Neural cell (in vitro differentiated cells): ENCODE results near the gene CYP4F3. TPM values are rescaled to one million over a fixed set of nuclear protein-coding genes. Genes with fewer than 3 reads are reported as not detected.

Source experiments
- H2AFZ ChIP-seq: fragments of 200-600, 300-800 bp; sonication (generic), shearing (Covaris generic); 2 replicates; pipeline ENCODE4 v1.6.0; 2014; ENCODE audit warnings: low read depth, mild to moderate bottlenecking, antibody characterized with exemption, low read length, moderate library complexity
- H3F3A ChIP-seq: fragments of 200-600 bp; shearing (Covaris generic); 2 replicates; pipeline ENCODE4 v1.6.1; 2016; ENCODE audit warnings: mild to moderate bottlenecking, moderate library complexity, mixed read lengths, antibody characterized with exemption, low read length; ENCODE audit not compliant: insufficient read depth, poor library complexity, severe bottlenecking
- H3K27ac ChIP-seq: fragments of 200-600, 300-800 bp; sonication (generic), shearing (Covaris generic); 2 replicates; pipeline ENCODE4 v1.5.1; 2014; ENCODE audit warnings: mild to moderate bottlenecking, low read length, moderate library complexity
- H3K27me3 ChIP-seq: fragments of 300-800, 200-600 bp; sonication (generic), shearing (Covaris generic); 2 replicates; pipeline ENCODE4 v1.6.0; 2014; ENCODE audit warnings: mild to moderate bottlenecking, low read depth, low read length, moderate library complexity; ENCODE audit not compliant: insufficient read depth
- H3K36me3 ChIP-seq: fragments of 300-800, 200-600 bp; sonication (generic), shearing (Covaris generic); 2 replicates; pipeline ENCODE4 v1.5.1; 2014; ENCODE audit warnings: mild to moderate bottlenecking, antibody characterized with exemption, low read length, moderate library complexity; ENCODE audit not compliant: insufficient read depth
- H3K4me2 ChIP-seq: fragments of 300-800, 200-600 bp; sonication (generic), shearing (Covaris generic); 2 replicates; pipeline ENCODE4 v1.6.0; 2014; ENCODE audit warnings: mild to moderate bottlenecking, low read length
- H3K4me3 ChIP-seq: fragments of 300-800, 200-600 bp; sonication (generic), shearing (Covaris generic); 2 replicates; pipeline ENCODE4 v1.5.1; 2014; ENCODE audit warnings: mild to moderate bottlenecking, low read length, moderate library complexity
- H3K79me2 ChIP-seq: fragments of 200-600 bp; shearing (Covaris generic); replicated peaks from 2 replicates; pipeline ENCODE4 v1.6.0; 2014; ENCODE audit warnings: mild to moderate bottlenecking, low read length, moderate library complexity; ENCODE audit not compliant: insufficient read depth
- H3K9ac ChIP-seq: fragments of 300-800, 200-600 bp; sonication (generic), shearing (Covaris generic); 2 replicates; pipeline ENCODE4 v1.6.1; 2016; ENCODE audit warnings: mild to moderate bottlenecking, low read length, mixed read lengths
- H3K9me2 ChIP-seq: fragments of 200-600 bp; shearing (Covaris generic); 2 replicates; pipeline ENCODE4 v1.6.1; 2016; ENCODE audit warnings: mild to moderate bottlenecking, low read length, mixed read lengths; ENCODE audit not compliant: insufficient read depth
- H3K9me3 ChIP-seq: fragments of 200-600, 300-800 bp; sonication (generic), shearing (Covaris generic); 2 replicates; pipeline ENCODE4 v1.6.1; 2016; ENCODE audit warnings: mild to moderate bottlenecking, mixed run types, low read length, moderate library complexity, mixed read lengths
- H4K20me1 ChIP-seq: fragments of 200-600 bp; shearing (Covaris generic); 2 replicates; pipeline ENCODE4 v1.6.1; 2016; ENCODE audit warnings: mild to moderate bottlenecking, mixed run types; ENCODE audit not compliant: insufficient read depth
- CTCF ChIP-seq: fragments of 450-650 bp; IDR thresholded peaks from 2 replicates; pipeline ENCODE4 v1.5.1; 2014; ENCODE audit warnings: antibody characterized with exemption, mild to moderate bottlenecking, moderate library complexity; ENCODE audit not compliant: poor library complexity, severe bottlenecking
- EP300 ChIP-seq: fragments of 450-650 bp; conservative IDR thresholded peaks from 2 replicates; pipeline ENCODE4 v1.6.1; 2014; ENCODE audit warnings: antibody characterized with exemption, mild to moderate bottlenecking, moderate library complexity; ENCODE audit not compliant: poor library complexity, severe bottlenecking
- EZH2 ChIP-seq: fragments of 200-600, 300-800 bp; shearing (Covaris generic), sonication (generic); IDR thresholded peaks from 2 replicates; pipeline ENCODE4 v1.6.1; 2014; ENCODE audit warnings: antibody characterized with exemption, low read length, borderline replicate concordance, mild to moderate bottlenecking; ENCODE audit not compliant: insufficient read depth, poor library complexity, severe bottlenecking
- MXI1 ChIP-seq: fragments of 450-650 bp; conservative IDR thresholded peaks from 2 replicates; pipeline ENCODE4 v1.6.1; 2014; ENCODE audit warnings: antibody characterized with exemption, mild to moderate bottlenecking; ENCODE audit not compliant: poor library complexity, severe bottlenecking
- POLR2AphosphoS5 ChIP-seq: IDR thresholded peaks from 2 replicates; pipeline ENCODE4 v1.6.1; 2012
- RAD21 ChIP-seq: fragments of 450-650 bp; conservative IDR thresholded peaks from 2 replicates; pipeline ENCODE4 v1.6.1; 2014; ENCODE audit warnings: antibody characterized with exemption, mild to moderate bottlenecking, moderate library complexity
- SMC3 ChIP-seq: fragments of 450-650 bp; conservative IDR thresholded peaks from 2 replicates; pipeline ENCODE4 v1.6.1; 2014; ENCODE audit warnings: antibody characterized with exemption, mild to moderate bottlenecking, moderate library complexity; ENCODE audit not compliant: poor library complexity
- TAF1 ChIP-seq: IDR thresholded peaks from 2 replicates; pipeline ENCODE4 v1.6.1; 2012; ENCODE audit warnings: low read depth
- polyA plus RNA-seq: library from polyadenylated mRNA; depleted of rRNA; stranded (reverse); fragments of >200 nt; gene quantifications from 2 replicates; pipeline ENCODE4 v1.2.3, GENCODE V29; 2014
- TF ChIP-seq, protein P1 (sequence below): IDR thresholded peaks from 2 replicates; pipeline ENCODE4 v1.6.1; 2012; ENCODE audit warnings: borderline replicate concordance

The CYP4F3 gene
- polyA plus RNA-seq, 1 donor from 2014 or later: not detected

DNA sequence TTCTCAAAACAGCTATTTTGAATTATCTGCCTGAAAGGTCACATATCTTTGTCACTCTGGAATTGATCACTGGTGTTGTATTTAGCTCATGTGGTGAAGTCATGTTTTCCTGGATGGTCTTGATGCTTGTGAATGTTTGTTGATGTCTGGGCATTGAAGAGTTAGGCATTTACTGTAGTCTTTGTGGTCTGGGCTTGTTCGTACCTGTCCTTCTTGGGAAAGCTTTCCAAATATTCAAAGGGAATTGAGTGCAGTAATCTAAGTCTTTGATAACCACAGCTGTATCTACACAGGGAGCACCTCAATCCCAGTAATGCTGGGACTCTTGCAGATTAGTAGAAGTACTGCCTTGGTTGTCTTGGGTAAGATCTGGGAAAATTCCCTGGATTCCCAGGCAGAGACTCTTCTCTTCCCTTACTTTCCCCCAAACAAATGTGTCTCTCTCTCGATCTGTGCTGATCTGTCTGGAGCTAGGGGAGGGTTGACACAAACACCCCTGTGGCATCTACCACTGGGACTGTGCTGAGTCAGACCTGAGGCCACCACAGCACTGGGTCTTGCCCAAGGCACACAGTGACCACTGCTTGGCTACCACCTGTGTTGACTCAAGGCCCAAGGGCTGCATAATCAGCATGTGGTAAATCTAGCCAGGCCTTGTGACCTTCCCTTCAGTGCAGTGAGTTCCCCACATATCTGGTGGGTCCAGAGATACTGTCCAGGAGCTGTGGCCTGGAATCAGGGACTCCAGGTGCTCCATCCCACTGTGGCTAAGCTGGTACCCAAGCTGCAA lies 5.5 kb upstream of the CYP4F3 start:
- H3K27ac ChIP-seq: no peak overlapping the region
- no peak for TF ChIP-seq SMC3
- TF ChIP-seq RAD21: no peak
- no peak for TF ChIP-seq EP300
- TF ChIP-seq, protein P1, sequence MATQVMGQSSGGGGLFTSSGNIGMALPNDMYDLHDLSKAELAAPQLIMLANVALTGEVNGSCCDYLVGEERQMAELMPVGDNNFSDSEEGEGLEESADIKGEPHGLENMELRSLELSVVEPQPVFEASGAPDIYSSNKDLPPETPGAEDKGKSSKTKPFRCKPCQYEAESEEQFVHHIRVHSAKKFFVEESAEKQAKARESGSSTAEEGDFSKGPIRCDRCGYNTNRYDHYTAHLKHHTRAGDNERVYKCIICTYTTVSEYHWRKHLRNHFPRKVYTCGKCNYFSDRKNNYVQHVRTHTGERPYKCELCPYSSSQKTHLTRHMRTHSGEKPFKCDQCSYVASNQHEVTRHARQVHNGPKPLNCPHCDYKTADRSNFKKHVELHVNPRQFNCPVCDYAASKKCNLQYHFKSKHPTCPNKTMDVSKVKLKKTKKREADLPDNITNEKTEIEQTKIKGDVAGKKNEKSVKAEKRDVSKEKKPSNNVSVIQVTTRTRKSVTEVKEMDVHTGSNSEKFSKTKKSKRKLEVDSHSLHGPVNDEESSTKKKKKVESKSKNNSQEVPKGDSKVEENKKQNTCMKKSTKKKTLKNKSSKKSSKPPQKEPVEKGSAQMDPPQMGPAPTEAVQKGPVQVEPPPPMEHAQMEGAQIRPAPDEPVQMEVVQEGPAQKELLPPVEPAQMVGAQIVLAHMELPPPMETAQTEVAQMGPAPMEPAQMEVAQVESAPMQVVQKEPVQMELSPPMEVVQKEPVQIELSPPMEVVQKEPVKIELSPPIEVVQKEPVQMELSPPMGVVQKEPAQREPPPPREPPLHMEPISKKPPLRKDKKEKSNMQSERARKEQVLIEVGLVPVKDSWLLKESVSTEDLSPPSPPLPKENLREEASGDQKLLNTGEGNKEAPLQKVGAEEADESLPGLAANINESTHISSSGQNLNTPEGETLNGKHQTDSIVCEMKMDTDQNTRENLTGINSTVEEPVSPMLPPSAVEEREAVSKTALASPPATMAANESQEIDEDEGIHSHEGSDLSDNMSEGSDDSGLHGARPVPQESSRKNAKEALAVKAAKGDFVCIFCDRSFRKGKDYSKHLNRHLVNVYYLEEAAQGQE: no peak
- TF ChIP-seq POLR2AphosphoS5: no peak
- TF ChIP-seq MXI1: no peak
- no peak for TF ChIP-seq EZH2
- no peak for TF ChIP-seq TAF1
- no peak for TF ChIP-seq CTCF

DNA sequence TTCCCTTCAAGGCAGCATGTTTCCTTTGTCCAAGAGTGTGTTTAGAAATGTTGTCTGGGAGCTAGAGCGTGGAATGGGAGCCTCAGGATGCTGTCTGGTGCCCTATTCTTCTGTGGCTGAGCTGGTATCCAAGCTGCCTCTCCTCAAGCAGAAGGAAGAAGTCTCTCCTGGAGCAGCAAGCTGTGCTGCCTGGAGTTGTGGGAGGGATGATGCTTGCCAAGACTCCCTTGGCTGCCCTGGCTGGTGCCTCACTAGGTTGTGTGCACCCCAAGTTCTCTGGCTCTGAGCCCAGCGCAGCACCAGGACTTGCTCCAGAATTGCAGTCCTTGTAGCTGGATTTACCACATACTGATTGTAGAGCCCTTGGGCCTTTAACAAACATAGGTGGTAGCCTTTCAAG lies 4.7 kb upstream of the CYP4F3 start:
- no peak overlapping the region for H2AFZ ChIP-seq
- H3K9me3 ChIP-seq: no peaks in the 10 kb centered on the region
- no peaks in the 10 kb centered on the region for H3K79me2 ChIP-seq
- no peak overlapping the region for H3K27ac ChIP-seq
- H3K27me3 ChIP-seq: no peaks in the 10 kb centered on the region
- no peak overlapping the region for H3K4me3 ChIP-seq
- no peak for TF ChIP-seq TAF1
- TF ChIP-seq POLR2AphosphoS5: no peak
- TF ChIP-seq SMC3: no peak
- no peak for TF ChIP-seq EP300
- TF ChIP-seq MXI1: no peak
- TF ChIP-seq, protein P1: no peak
- no peak for TF ChIP-seq RAD21
- no peak for TF ChIP-seq EZH2
- TF ChIP-seq CTCF: no peak
- no peaks in the 10 kb centered on the region for H3F3A ChIP-seq
- H3K4me2 ChIP-seq: no peak overlapping the region
- no peak overlapping the region for H3K9ac ChIP-seq
- no peaks in the 10 kb centered on the region for H4K20me1 ChIP-seq
- no peaks in the 10 kb centered on the region for H3K36me3 ChIP-seq
- no peaks in the 10 kb centered on the region for H3K9me2 ChIP-seq

More for the DNA sequence above, 5.5 kb upstream of the CYP4F3 start:
- Histone ChIP-seq H3K4me3 (no peak overlapping the region), H3K9ac (no peak overlapping the region), H3K27me3 (no peaks in the 10 kb centered on the region), H3K79me2 (no peaks in the 10 kb centered on the region), H3K4me2 (no peak overlapping the region), H4K20me1 (no peaks in the 10 kb centered on the region), H3F3A (no peaks in the 10 kb centered on the region), H3K9me2 (no peaks in the 10 kb centered on the region), H2AFZ (no peak overlapping the region), H3K36me3 (no peaks in the 10 kb centered on the region), H3K9me3 (no peaks in the 10 kb centered on the region)
